ENCODE data around the gene ALDH3B1.

ALDH3B1 gene

GRCh38 chr11:68076371-68077042 lies 66.4 kb downstream of the ALDH3B1 start:
- no peak for DNase-seq

- no peak for DNase-seq
Measured at GRCh38 chr11:68077617-68078582, 67.8 kb downstream of the ALDH3B1 start.
